ENCODE results near the gene SLC15A4. TPM values are rescaled to one million over a fixed set of nuclear protein-coding genes. Genes with fewer than 3 reads are reported as not detected.

SLC15A4 gene
- total and polyA plus RNA-seq, 2 donors (not counting 3 experiments of a cell fraction or from before 2014, with no cell fraction given): 19.6 to 24.5 TPM

DNA sequence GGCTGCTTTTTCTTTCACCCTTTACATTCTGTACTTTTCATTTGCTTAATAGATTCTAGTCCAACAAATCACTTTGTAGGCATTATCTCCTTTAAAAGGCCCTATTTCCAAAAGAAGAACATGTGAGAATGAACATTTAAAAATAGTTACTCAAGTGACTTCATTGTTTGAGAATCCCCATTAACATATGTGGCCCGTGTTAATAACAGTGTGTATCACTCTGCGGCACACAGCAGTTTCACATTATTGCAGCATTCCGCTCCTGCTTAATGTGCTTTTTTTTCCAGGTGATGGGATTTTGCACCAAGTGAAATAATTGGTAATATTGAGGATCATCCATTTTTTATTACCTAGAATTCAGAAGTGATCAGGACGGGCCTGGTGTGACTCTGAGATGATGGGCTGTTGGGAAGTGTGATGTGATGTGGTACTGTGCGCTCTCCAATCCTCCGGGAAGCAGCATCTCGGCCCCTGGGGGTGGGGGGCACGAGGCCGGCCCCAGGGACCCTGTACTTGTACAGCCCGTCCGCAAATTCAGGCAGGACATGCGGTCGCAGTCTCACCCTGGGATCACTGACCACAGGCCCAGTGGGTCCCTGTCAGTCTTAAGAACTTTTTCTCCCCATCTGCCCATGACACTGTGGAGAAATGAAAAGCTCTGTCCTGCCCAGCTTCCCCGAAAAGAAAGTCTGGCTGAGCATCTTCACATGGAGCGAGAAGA, 32.9 kb downstream of the SLC15A4 start:
- no peak for FAIRE-seq
- dilution Hi-C loops (cut with MboI; ENCODE audit: extremely low pct_ligation_motif_present, low sequenced_read_pairs) (no loop called here), intact Hi-C loops (cut with micrococcal nuclease) (no loop called here)
- no peaks in the 10 kb centered on the region for H3K27me3 ChIP-seq (ENCODE audit: control insufficient read depth in 2 of 2, insufficient read depth in 2 of 2, low read length in 2 of 2)
- H3K4me1 ChIP-seq (ENCODE audit: control insufficient read depth, extremely low read depth, insufficient read depth, low read length): peaks cover 22% of the 10 kb centered on the region
- H3K4me2 ChIP-seq (ENCODE audit: insufficient read depth, low read length): no peak overlapping the region
- ChIA-PET CTCF (no interaction called here), POLR2A (no interaction called here)
- H3K9me3 ChIP-seq (replicated peaks; ENCODE audit: control insufficient read depth, insufficient read depth, low read length): no peaks in the 10 kb centered on the region
- no TSS peak for BruUV-seq (replicated peaks)
- TF ChIP-seq FOS (IDR thresholded peaks at IDR 0.05; ENCODE audit: borderline replicate concordance, insufficient read depth, low read length) (no peak), MYC (IDR thresholded peaks at IDR 0.05; ENCODE audit: low read depth, low read length) (no peak), POLR2A (IDR thresholded peaks at IDR 0.05; ENCODE audit: low read depth, low read length) (no peak), GATA2 (IDR thresholded peaks at IDR 0.05; ENCODE audit: insufficient read depth, insufficient read length, low read depth, low read length) (no peak), EZH2 (IDR thresholded peaks at IDR 0.05; ENCODE audit: borderline replicate concordance, low read depth, low read length, severe bottlenecking) (no peak), JUN (IDR thresholded peaks at IDR 0.05; ENCODE audit: borderline replicate concordance, insufficient read depth, insufficient read length, low read depth) (no peak), POLR2AphosphoS5 (IDR thresholded peaks at IDR 0.05; ENCODE audit: insufficient read depth, low read depth, low read length) (no peak)
- TF ChIP-seq, protein P1, sequence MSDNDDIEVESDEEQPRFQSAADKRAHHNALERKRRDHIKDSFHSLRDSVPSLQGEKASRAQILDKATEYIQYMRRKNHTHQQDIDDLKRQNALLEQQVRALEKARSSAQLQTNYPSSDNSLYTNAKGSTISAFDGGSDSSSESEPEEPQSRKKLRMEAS (IDR thresholded peaks at IDR 0.05; ENCODE audit: insufficient read depth, insufficient read length): no peak
- TF ChIP-seq, protein P2, sequence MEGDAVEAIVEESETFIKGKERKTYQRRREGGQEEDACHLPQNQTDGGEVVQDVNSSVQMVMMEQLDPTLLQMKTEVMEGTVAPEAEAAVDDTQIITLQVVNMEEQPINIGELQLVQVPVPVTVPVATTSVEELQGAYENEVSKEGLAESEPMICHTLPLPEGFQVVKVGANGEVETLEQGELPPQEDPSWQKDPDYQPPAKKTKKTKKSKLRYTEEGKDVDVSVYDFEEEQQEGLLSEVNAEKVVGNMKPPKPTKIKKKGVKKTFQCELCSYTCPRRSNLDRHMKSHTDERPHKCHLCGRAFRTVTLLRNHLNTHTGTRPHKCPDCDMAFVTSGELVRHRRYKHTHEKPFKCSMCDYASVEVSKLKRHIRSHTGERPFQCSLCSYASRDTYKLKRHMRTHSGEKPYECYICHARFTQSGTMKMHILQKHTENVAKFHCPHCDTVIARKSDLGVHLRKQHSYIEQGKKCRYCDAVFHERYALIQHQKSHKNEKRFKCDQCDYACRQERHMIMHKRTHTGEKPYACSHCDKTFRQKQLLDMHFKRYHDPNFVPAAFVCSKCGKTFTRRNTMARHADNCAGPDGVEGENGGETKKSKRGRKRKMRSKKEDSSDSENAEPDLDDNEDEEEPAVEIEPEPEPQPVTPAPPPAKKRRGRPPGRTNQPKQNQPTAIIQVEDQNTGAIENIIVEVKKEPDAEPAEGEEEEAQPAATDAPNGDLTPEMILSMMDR (IDR thresholded peaks at IDR 0.05; ENCODE audit: extremely low read depth in 1 of 2, insufficient read depth in 1 of 2, low read depth in 1 of 2, low read length in 2 of 2): no peak
- no peak for DNase-seq (ENCODE audit: low read depth, low spot score)
- H3K4me3 ChIP-seq (replicated peaks in 1 of 3; ENCODE audit: insufficient read depth in 1 of 3, low read depth in 1 of 3, low read length in 3 of 3): no peak overlapping the region
- H3K79me2 ChIP-seq (ENCODE audit: control insufficient read depth, insufficient read depth, low read length): no peaks in the 10 kb centered on the region
- H3K9ac ChIP-seq (replicated peaks; ENCODE audit: extremely low read depth, insufficient read depth, low read length): no peak overlapping the region
- no peaks in the 10 kb centered on the region for H3K9me1 ChIP-seq (replicated peaks; ENCODE audit: control insufficient read depth, extremely low read depth, insufficient read depth, low read length)
- H4K20me1 ChIP-seq (replicated peaks; ENCODE audit: control insufficient read depth, extremely low read depth, insufficient read depth, low read length): no peaks in the 10 kb centered on the region
- H2AFZ ChIP-seq (ENCODE audit: low read depth, low read length): no peak overlapping the region
- H3K36me3 ChIP-seq (ENCODE audit: control insufficient read depth in 2 of 2, extremely low read depth in 1 of 2, insufficient read depth in 2 of 2, low read length in 2 of 2): peaks cover 2 to 7% of the 10 kb centered on the region in 2 experiments
- H3K27ac ChIP-seq (ENCODE audit: insufficient read depth, low read depth, low read length): no peak overlapping the region

Measured in endothelial cell of umbilical vein (primary cell).